Cardiac fibroblast (primary cell): ENCODE results near the gene CMTM4.
A peak's percentile ranks its signal among the peaks of the same experiment; 100 is the strongest.

Experiments
- DNase-seq, 2 donors: peaks; one replicate each; pipeline versions ENCODE4 v3.0.0 to v3.0.0-alpha.2; 2010; ENCODE audit warnings: low read depth in 2 of 2
- H3K4me3 ChIP-seq, 2 donors: replicated peaks in 1 of 2; 1 replicate in 1 of 2; 2 replicates in 1 of 2; pipeline ENCODE4 v1.5.1; 2011; ENCODE audit warnings: low read depth in 2 of 2, low read length in 2 of 2, mild to moderate bottlenecking in 2 of 2, moderate library complexity in 1 of 2
- TF ChIP-seq, protein P1 (sequence below): IDR thresholded peaks from one replicate; pipeline ENCODE4 v1.5.1; 2011; ENCODE audit warnings: low read depth, mild to moderate bottlenecking, low read length, inconsistent platforms

CMTM4 gene

DNA sequence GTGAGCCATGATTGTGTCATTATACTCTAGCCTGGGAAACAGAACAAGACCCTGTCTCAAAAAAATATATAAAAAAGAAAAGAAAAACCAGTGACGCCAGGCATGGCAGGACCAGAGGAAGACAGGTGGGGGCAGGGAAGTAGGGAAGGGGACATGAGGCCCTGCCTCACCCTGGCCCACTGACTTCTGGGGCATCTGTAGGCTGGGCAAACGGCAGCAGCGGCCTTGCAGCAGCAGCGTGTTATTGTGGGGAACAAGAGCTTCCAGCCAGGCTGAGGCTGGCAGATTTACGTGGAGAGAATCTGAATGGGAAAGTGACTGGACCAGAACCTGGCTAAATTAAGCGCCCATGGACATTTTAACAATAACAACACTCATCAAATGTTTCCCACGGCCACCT is 19.4 kb downstream of the CMTM4 start:
- TF ChIP-seq, protein P1, sequence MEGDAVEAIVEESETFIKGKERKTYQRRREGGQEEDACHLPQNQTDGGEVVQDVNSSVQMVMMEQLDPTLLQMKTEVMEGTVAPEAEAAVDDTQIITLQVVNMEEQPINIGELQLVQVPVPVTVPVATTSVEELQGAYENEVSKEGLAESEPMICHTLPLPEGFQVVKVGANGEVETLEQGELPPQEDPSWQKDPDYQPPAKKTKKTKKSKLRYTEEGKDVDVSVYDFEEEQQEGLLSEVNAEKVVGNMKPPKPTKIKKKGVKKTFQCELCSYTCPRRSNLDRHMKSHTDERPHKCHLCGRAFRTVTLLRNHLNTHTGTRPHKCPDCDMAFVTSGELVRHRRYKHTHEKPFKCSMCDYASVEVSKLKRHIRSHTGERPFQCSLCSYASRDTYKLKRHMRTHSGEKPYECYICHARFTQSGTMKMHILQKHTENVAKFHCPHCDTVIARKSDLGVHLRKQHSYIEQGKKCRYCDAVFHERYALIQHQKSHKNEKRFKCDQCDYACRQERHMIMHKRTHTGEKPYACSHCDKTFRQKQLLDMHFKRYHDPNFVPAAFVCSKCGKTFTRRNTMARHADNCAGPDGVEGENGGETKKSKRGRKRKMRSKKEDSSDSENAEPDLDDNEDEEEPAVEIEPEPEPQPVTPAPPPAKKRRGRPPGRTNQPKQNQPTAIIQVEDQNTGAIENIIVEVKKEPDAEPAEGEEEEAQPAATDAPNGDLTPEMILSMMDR: no peak
- DNase-seq: no peak
- H3K4me3 ChIP-seq: no peak overlapping the region

DNA sequence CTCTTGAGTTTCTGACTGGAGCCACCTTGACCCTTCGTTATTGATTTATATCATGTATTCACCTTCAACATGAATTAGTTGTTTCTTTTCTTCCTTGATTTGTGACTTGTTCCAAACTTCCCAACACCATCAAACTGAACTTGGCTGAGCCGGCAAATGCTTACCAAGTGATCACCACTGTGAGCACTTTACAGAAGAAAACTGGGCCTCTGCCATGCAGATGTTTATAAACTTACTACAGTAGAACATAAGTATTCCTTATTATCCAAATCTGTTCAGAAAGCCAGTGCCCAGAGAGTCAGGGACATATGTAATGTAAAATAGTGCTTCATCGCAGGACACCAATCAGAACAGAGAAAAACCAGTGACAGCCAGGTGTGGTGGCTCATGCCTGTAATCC is 19.9 kb downstream of the CMTM4 start:
- no peak for DNase-seq
- no peak overlapping the region for H3K4me3 ChIP-seq
- TF ChIP-seq, protein P1: no peak

DNA sequence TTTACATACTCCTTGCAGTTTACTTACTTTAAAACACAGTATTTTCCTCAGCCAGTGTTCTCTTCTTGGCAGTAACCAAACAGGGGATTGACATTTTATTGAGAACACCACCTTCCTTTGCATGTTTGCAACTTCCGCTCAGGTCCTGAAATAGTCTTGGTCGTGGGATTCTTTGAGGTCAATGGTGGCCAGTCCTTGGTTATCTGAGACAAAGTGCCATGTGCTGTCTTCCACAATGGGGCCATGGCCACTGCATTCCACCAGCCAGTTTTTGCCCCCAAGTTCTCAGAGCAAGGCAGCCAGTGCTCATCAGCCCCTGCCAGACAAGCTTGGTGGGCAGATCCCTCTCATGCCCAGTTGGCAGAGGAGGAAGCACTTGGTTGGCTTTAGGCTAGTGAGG is 22.9 kb downstream of the CMTM4 start:
- no peak for DNase-seq
- H3K4me3 ChIP-seq: no peak overlapping the region
- TF ChIP-seq, protein P1: no peak

DNA sequence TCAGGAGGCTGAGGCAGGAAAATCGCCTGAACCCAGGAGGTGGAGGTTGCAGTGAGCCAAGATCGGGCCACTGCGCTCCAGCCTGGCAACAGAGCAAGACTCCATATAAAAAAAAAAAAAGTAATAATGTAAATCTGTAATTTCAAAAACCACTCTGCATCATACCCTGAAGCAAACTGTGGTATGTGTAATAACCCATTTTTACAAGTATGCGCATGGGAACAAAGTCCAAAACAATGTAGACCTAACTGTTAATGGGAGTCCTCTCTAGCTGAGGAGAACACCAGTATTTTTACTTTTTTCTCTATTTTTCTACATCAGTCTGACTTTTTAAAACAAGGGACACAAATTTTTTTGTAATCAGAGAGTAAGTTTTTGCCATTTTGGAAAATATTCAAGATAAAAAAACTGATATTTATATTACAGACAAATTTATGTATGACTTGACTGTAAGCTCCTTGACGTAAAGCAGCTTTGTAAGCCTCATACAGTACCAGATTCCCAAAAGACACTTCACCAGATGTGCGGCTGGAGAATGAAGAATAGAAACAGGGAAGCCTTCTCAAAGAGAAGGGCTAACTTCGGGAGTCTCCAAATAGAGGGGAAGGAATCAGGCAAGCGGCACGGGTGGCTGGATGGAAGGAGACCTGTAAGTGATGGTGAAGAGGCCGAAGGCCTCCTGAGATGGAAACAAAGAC is 25.7 kb downstream of the CMTM4 start:
- H3K4me3 ChIP-seq: no peak overlapping the region
- DNase-seq: no peak
- TF ChIP-seq, protein P1: no peak

DNA sequence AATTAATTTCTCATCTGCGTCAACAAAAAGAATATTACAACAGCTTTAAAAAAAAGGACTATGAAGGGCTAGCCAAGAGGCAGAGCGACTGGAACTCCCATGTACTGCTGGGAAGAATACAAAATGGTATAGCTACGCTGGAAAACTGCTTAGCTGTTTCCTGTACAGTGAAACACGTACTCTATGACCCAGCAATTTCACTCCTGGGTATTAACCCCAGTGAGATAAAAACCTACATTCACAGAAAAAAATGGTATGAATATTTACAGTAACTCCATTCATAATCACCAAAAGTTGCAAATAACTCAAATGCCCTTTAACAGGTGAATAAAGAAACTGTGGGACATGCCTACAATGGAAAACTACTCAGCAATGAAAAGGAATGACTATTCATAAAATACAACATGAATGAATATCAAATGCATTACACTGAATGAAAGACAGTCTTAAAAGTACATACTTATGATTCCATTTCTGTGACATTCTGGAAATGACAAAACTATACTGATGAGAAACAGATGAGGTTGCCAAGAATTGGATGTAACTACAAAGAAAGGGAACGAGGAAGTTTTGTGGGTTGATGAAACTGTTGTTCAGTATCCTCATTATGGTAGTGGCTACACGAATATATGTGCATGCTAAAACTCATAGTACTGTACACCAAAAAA is 27.6 kb downstream of the CMTM4 start:
- no peak overlapping the region for H3K4me3 ChIP-seq
- TF ChIP-seq, protein P1: no peak

DNA sequence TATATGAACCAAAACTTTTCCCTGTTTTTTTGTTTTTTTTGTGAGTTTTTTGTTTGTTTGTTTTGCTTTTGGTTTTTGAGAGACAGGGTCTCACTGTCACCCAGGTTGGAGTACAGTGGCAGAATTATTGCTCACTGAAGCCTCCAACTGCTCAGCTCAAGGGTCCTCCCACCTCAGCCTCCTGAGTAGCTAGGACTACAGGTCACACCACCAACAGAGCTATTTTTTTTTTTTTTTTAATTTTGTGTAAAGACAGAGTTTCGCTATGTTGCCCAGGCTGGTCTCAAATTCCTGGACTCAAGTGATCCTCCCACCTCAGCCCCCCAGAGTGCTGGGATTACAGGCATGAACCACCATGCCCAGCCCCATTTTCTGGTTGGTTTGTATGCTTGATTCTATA is 28.6 kb downstream of the CMTM4 start:
- H3K4me3 ChIP-seq: no peak overlapping the region
- no peak for DNase-seq
- TF ChIP-seq, protein P1: no peak

More for the DNA sequence above, 27.6 kb downstream of the CMTM4 start:
- DNase-seq: peak; percentile 39 to 85
